Stimulated activated CD8-positive, alpha-beta memory T cell treated with anti-CD3 and anti-CD28 coated beads, Interleukin-12 subunit alpha, Interleukin-12 subunit beta, amount 100 ng/mL, for 4 hours (primary cell): ENCODE results near the gene CLN5.
"Not testable (repeated sequence)": the region's sequence is repeated elsewhere in the genome, so short reads cannot be mapped to it uniquely, and the experiment has no call there.

Experiments used
- DNase-seq: peaks from one replicate; pipeline ENCODE4 v3.0.0-alpha.2; 2020; ENCODE audit warnings: low read depth

Gene CLN5

DNA sequence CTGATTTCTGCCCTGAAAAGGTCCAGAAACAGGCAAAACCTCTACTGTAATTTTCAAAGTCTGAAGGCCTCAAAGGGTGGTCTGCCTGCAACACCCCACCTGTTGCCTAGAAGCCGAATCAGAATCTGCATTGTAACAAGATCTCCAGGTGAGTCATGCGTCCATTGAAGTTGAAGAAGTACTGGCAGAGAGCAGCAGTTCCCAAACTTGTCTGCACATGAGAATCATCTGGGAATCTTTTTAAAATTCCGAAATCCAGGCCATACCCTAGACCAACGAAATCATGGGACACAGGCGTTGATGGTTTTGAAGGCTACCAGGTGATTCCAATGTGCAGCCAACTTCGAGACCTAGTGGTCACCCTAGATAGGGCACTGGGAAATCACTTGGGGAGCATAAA is 16.0 kb upstream of the CLN5 start:
- DNase-seq: no peak

DNA sequence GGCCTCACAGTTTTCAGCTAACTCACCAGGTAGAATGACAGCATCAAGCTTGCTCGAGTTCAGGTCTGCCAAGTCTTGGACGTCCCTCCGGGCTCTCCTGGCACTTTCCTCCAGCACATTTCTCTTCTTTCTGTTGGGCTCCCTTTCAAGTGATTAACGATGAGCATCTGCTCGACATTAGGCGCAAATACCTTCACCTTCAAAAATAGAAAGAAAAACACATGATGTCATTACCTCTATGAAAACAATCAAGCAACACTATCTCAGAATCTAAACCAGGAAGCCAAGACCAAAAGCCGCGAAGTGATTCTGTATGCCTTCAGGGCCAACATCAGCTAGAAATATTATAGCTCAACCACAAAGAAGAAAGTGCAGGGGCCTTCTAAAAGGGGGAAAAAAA is 15.4 kb upstream of the CLN5 start:
- DNase-seq: no peak

DNA sequence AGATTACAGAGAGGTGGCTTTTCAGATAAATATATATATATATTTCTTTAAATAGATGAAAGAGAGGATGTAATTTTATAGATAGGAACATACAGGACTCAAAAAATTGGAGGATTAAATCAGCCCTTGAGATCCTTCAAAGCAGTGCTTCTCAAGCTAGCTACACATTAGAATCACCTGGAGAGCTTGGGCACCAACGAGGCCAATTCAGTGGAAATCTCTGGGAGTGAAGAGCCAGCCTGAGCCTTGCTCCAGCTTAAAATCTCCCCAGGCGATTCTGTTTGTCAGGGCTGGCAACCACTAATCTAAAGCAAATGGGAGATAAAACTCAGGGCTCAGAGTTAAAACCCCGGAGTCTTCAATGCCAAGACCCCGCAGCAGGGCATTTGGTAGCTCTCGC is 15.0 kb upstream of the CLN5 start:
- no peak for DNase-seq

DNA sequence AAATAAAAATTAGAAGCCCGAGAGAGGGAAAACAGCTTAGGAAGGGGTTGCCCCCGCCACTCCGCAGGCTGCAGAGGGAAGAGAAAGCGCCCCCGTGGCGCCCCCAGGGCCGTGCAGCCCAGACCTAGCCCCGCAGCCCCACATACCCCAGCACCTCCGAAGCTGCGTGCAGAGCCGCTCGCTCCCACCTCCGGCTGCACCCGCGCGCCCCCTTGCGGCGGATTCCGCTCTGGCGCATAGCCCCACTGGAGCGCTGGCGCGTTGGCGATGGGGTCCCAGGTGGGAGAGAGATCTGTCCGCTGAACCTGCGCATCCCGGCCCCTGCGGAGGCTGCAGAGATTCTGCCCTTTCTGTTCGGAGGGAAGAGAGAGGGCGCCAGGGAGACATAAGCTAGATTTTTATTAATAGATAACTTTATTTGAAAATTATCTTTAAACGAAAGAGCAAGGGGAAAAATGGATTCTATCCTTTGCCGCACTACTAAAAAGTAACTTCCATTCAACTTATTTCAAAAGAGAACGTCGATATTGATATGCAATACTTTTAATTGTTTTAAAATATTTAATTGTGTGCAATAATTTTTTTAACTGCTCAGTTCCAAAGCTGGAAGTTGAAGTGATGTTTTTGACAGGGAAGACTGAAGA is 11.7 kb upstream of the CLN5 start:
- peak; percentile 64 for DNase-seq

DNA sequence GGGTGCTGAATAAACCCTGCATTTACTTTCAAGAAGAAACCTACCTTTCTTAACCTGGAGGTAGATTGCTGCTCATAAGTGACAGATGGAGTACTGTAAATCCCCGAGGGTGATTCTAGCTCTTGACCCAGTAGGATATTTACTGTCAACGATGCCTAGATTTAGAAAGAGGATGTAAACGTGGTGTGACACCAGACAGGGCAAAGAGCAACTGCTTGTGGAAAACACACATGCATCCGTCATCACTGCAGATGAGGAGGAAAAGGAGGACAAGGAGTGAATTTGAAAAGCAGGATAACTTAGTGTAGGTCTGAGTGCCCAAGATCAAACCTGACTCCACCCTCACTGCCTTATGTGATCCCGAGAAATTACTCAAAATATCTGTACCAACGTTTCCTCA is 9.8 kb upstream of the CLN5 start:
- no peak for DNase-seq

DNA sequence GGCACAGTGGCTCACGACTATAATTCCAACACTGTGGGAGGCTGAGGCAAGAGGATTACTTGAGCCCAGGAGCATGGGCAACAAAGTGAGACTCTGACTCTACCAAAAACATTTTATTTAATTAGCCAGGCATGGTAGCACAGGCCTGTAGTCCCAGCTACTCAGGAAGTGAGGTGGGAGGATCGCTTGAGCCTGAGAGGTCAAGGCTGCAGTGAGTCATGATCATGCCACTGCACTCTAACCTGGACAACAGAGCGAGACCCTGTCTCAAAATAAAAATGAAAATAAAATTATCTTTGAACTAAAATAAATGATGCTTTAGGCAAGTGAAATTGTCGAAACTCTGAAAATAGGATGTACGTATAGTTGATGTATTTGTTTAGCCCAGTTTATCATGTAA is 8.2 kb upstream of the CLN5 start:
- no peak for DNase-seq

DNA sequence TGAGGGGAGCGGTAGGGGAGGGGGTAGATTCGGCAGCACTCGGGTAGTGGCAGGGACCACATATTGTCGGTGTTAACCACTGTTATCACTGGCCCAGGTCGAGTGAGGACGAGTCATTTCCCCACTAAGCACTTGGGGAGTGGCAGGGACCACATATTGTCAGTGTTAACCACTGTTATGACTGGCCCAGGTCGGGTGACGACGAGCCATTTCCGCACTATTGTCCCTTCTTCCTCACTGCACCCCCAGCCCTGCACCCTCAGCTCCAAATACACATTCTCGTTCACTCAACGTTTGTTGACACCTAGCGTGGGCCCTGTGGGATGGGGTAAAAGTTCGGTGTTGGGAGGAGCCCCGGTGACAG is 467 bp upstream of the CLN5 start:
- peak; percentile 58 for DNase-seq

DNA sequence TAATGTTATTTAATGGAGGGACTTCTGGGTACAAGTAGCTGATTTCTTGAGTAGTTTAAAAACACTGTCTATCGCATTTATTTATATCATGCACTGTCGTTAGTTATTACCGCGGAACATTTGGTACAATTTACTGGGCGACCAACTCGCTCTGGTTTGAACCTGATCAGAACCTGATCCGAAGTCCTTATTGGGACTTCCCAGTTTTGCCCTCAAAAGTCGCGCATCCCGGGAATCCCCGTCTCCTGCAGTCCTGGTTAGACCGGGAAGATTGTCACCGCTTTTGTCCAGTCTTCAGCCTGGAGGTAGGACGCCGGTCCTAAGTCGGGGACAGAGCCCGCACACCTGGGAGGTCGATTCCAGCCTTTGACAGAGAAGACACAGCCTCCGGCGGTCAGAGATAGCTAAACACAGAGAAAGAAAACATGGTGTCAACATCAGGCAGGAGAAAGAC is 694 bp downstream of the CLN5 start:
- DNase-seq: no peak

DNA sequence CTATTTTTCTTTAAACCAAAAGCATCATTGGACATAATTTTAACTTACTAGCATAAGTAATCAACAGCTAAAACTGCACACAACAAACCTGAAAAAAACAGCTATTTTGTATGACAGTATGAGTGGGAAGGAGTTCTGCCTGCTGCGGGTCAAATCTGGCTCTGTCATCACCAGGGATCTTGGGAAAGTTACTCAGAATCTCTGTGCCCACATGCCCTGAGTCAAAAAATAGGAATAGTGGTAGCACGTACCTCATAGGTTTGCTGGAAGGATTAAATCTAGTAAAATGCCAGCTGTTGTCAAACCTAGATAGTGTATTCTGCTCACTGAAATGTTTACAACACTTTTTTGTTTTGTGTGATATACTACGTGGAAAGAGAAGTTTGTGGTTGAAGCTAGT is 1.1 kb downstream of the CLN5 start:
- DNase-seq: no peak

DNA sequence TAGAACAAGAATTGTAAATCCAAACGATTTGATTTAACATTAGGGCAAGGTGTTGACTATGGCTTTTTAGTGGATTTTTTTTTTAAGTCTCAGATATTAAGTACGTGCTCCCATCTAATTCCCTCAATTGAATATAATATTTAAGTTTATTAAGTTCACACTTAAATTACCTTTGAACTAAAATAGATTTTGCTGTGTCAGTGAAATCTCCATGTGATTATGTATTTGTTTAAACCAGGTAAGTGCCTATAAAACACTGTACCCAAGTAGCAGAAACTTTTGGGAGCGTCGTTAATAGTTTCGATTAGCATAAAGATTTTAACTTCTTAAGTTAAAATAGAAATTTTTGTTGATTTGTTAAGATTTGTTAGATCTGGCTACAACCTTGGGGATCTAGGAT is 1.6 kb downstream of the CLN5 start:
- DNase-seq: no peak

DNA sequence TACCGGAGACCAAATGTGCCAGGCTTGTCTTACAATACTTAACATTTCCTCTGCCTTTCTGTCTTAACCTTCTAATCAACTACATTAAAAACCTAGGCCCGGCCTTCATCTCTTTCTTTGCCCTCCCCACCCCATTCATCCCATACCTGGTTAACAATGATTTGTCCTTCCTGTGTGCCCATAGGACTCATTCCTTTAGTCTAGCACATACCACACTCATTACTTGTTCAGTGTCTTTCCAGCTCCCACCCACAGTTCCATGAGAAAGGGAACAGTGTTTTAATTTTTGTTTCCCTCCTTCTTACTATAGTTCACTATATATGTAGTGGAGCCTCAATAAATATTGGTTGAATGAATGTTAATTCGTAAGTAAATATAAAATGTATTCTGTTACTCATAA is 2.4 kb downstream of the CLN5 start:
- no peak for DNase-seq

DNA sequence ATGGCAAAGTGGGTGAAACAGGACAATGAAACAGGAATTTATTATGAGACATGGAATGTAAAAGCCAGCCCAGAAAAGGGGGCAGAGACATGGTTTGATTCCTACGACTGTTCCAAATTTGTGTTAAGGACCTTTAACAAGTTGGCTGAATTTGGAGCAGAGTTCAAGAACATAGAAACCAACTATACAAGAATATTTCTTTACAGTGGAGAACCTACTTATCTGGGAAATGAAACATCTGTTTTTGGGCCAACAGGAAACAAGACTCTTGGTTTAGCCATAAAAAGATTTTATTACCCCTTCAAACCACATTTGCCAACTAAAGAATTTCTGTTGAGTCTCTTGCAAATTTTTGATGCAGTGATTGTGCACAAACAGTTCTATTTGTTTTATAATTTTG is 8.6 kb downstream of the CLN5 start:
- DNase-seq: no peak

DNA sequence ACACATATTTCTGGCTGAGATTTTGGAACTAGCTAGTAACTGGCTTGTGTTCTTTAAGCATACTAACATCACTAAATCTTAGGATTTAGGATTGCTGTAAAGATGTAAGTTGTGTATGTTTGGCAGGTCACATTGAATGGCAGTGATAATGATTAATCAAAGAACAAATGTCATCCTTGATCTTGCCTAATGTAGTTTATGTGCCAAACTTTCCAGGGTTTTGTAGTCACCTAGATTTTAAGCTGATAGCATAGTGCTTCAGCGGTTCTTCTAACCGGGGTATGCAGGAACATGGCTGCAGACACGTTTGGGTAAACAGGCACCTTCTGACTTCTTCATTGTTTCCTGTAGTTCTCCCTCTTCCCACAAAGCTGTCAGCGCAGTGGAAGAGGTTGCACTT is 9.7 kb downstream of the CLN5 start:
- DNase-seq: no peak

DNA sequence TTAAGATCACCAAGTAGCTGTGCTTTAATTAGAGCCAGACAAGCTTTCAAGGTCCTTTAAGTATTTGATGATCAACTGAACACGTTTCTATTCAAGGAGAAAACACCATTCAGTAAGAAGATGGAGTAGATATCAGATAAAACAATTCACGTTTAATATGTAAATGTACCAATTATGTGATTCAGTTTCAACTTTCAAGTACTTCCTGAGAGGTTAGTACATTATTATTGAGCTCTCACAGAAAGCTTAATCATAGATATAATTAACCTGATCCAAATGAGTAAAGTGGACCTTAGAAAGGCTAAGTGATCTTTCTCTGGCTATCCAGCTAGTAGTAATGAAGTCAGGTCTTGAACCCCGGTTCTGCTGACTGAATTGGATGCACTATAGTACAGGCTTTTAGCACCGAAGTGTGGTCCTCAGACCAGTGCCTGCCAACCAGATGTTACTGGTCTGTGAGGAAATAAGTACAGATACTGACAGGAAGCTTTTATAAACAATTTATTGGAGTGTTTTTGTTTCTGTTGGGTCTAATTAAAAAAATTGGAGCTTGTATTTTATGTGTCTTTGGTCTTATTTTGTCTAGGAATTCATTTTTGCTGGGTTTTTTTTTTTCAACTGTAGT is 10.2 kb downstream of the CLN5 start:
- DNase-seq: no peak

DNA sequence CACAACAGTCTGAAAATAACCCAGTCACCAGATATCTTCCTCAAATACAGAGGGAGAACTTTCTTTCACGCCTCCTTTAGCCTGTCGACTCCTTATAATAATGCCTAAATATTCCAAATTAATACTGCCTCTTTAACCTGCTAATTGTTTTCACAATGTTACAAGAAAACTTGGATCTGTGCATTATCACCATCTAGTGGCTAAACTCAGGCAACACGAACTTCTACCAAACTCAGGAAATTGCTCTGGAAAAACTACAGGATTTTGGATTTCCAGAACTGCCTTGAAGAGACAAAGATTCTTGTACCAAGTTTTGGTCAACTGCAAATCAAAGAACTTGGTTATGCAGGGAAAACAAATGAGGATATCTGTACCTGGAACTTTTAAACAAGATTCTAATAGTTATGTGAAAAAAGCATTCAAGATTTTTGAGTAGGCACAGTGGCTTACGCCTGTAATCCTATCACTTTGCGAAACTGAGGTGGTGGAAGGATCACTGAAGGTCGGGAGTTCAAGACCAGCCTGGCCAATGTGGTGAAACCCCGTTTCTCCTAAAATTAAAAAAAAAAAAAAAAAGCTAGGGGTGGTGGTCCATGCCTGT is 10.8 kb downstream of the CLN5 start:
- DNase-seq: no peak

DNA sequence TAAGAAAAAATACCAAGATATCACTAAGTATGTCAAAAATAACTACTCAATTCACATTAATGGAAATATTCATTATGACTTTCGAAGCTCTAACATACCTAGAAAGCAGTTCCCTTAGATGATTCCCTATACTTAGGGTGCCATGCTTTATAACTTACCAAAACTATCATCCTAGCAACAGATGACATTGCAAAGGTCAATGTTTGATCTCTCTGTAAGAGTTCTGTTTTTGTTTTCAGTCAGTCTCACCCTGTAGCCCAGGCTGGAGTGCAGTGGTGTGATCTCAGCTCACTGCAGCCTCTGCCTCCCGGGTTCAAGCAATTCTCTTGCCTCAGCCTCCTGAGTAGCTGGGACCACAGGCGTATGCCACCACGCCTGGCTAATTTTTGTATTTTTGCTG is 16.5 kb downstream of the CLN5 start:
- DNase-seq: not testable (repeated sequence)

DNA sequence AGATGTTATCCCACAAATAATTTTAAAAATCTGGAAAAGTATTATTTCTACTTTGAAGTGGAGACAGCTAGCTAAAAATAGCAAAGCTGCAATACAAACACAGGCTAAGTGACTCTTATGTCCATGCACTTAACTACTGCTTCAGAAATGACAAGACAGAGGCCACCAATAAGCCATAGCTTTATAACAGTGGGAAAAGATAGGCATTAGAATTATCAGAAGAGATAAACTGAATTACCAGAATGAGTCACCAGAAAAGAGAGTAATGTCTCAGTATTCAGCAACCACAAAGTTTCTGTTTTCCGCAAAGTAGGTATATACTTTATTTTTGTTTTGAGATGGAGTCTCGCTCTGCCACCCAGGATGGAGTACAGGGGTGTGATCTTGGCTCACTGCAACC is 17.1 kb downstream of the CLN5 start:
- DNase-seq: no peak

DNA sequence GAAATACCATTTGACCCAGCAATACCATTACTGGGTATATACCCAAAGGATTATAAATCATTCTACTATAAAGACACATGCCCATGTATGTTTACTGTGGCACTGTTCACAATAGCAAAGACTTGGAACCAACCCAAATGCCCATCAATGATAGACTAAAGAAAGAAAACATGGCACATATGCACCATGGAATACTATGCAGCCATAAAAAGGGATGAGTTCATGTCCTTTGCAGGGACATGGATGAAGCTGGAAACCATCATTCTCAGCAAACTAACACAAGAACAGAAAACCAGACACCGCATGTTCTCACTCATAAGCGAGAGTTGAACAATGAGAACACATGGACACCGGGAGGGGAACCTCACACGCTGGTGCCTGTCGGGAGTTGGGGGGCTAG is 17.8 kb downstream of the CLN5 start:
- not testable (repeated sequence) for DNase-seq

DNA sequence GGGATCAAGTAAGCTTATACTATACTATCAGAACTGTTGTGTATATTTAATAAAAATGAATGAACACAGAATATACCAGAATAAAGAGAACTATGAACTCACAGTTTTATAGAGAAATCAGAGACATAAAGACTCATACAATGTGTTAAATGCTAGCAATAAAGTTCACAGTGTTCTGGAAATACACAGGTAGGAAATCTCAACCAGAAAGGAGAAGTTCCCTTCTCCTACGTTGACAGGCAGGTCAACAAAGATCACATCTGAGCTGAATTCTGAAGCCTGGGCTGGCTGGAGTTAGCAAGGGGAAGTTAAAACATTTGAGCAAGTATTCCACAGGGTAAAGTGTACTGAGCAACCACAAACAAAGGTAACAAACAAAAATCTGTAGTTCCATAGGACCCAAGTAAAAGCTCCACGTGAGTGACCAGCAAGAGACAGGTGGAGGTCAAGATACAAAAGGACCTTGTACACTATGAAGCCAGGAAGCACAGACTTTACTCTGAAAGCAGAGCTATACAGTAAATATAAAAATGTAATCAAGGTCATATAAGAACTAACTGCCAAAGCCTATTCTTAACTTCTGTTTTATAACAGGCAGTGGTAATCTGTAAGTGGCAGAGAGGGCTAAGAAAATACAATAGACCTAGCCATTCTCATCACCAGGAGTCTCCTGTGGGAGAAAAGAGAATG is 22.1 kb downstream of the CLN5 start:
- no peak for DNase-seq

DNA sequence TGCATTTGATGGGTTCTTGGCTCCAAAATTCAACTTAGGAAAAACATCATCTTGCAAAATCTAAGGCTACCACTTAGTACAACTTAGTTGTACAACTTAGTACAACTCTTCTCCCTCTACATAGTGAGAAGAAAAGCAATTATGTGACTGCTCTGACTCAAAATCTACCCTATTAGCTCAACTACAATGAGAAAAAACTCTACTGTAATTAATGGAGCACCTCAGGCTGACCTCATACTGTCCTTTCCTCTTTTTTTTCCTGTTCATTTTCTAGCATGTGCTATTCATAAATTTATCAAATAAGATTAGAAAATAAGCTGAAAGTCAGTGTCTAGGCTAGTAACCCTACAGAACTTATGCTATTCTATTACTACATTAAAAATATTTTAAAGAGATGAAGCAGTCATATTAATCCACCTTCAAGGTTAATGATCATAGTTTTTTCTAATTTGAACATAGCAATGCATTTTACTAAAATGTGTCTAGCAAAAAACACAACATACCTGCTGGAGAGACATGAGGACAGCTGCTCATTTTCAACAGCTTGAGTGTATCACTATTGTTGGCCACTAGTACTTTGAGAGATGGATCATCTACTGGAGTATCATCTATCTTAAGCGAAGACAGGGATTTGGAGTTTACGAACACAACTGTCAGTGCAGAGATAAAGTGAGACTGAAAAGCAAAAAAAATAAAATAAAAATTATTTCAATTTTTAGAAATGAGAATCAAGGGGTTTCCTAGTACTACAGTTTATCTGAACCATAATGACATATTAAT is 23.2 kb downstream of the CLN5 start:
- no peak for DNase-seq

DNA sequence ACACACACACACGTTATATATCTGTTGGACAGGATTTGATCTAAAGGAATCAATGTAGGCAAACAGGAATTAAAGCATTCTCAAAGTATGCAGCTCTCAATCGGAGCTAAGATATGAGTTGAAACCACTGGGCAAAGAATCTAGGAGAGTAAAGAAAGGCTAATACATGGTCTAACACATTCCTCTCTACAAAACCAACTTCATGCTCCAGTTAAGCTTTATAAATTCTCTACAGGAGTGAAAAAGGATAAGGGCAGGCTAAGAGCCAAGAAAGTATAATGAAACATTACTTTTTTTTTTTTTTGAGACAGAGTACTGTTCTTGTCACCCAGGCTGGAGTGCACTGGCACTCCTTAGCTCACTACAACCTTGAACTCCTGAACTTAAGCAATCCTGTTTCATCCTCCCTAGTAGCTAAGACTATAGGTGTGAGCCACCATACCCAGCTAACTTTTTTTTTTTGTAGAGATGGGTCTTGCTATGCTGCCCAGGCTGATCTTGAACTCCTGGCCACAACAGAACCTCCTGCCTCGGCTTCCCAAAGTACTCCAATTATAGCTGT is 24.5 kb downstream of the CLN5 start:
- no peak for DNase-seq
